Trophoblast cell (in vitro differentiated cells and primary cell): Measurements from ENCODE around the gene KRTAP9-3.

Experiments
- DNase-seq, 2 donors: peaks; one replicate each; pipeline ENCODE4 v3.0.0-alpha.2; 2016
- H2AFZ ChIP-seq: 2 replicates; pipeline ENCODE4 v1.6.1; 2013; ENCODE audit warnings: low read length, moderate library complexity, mild to moderate bottlenecking; ENCODE audit not compliant: insufficient read depth, poor library complexity
- H2AK5ac ChIP-seq: 2 replicates; pipeline ENCODE4 v1.6.1; 2013; ENCODE audit warnings: mild to moderate bottlenecking, low read length
- H2BK120ac ChIP-seq: 2 replicates; pipeline ENCODE4 v1.6.1; 2013; ENCODE audit warnings: low read length, mild to moderate bottlenecking, moderate library complexity; ENCODE audit not compliant: insufficient read depth, poor library complexity
- H2BK12ac ChIP-seq: 2 replicates; pipeline ENCODE4 v1.6.1; 2013; ENCODE audit warnings: mild to moderate bottlenecking, low read length, moderate library complexity
- H2BK5ac ChIP-seq: 2 replicates; pipeline ENCODE4 v1.6.1; 2013; ENCODE audit warnings: low read length, low read depth, moderate library complexity, mild to moderate bottlenecking; ENCODE audit not compliant: poor library complexity
- H3K14ac ChIP-seq: 2 replicates; pipeline ENCODE4 v1.6.1; 2013; ENCODE audit warnings: mild to moderate bottlenecking, low read length
- H3K18ac ChIP-seq: 2 replicates; pipeline ENCODE4 v1.6.1; 2013; ENCODE audit warnings: mild to moderate bottlenecking, low read length
- H3K23ac ChIP-seq: 2 replicates; pipeline ENCODE4 v1.6.1; 2013; ENCODE audit warnings: low read length
- H3K27ac ChIP-seq: 2 replicates; pipeline ENCODE4 v1.5.1; 2013; ENCODE audit warnings: low read depth, mild to moderate bottlenecking, inconsistent platforms, low read length, moderate library complexity
- H3K27me3 ChIP-seq: 2 replicates; pipeline ENCODE4 v1.6.1; 2013; ENCODE audit warnings: inconsistent platforms, mild to moderate bottlenecking, low read length, moderate library complexity; ENCODE audit not compliant: insufficient read depth
- H3K36me3 ChIP-seq, 2 experiments: 1 replicate in 1 of 2; 2 replicates in 1 of 2; pipeline ENCODE4 v1.6.1; 2013; ENCODE audit warnings: low read length in 2 of 2, mild to moderate bottlenecking in 2 of 2, moderate library complexity in 1 of 2; ENCODE audit not compliant: insufficient read depth in 2 of 2, control insufficient read depth in 1 of 2
- H3K4ac ChIP-seq: 2 replicates; pipeline ENCODE4 v1.6.1; 2013; ENCODE audit warnings: low read depth, mild to moderate bottlenecking, low read length, moderate library complexity
- H3K4me1 ChIP-seq, 2 experiments: 1 replicate in 1 of 2; 2 replicates in 1 of 2; pipeline ENCODE4 v1.6.1; 2013; ENCODE audit warnings: low read length in 2 of 2, mild to moderate bottlenecking in 2 of 2, moderate library complexity in 1 of 2; ENCODE audit not compliant: insufficient read depth in 2 of 2, control insufficient read depth in 1 of 2
- H3K4me2 ChIP-seq: 2 replicates; pipeline ENCODE4 v1.6.1; 2013; ENCODE audit warnings: inconsistent platforms, mild to moderate bottlenecking, low read length, moderate library complexity
- H3K4me3 ChIP-seq: 2 replicates; pipeline ENCODE4 v1.5.1; 2013; ENCODE audit warnings: mild to moderate bottlenecking, low read depth, low read length, inconsistent platforms
- H3K79me1 ChIP-seq: one replicate; pipeline ENCODE4 v1.6.1; 2013; ENCODE audit warnings: low read length
- H3K79me2 ChIP-seq: 2 replicates; pipeline ENCODE4 v1.6.1; 2013; ENCODE audit warnings: low read length, mild to moderate bottlenecking; ENCODE audit not compliant: control insufficient read depth, insufficient read depth, poor library complexity
- H3K9ac ChIP-seq: 2 replicates; pipeline ENCODE4 v1.6.1; 2013; ENCODE audit warnings: mild to moderate bottlenecking, low read length
- H3K9me3 ChIP-seq: 2 replicates; pipeline ENCODE4 v1.6.1; 2013; ENCODE audit warnings: low read depth, mild to moderate bottlenecking, control low read depth, inconsistent platforms, low read length; ENCODE audit not compliant: insufficient read depth
- H4K12ac ChIP-seq: 2 replicates; pipeline ENCODE4 v1.6.1; 2013; ENCODE audit warnings: low read depth, mild to moderate bottlenecking, low read length, moderate library complexity
- H4K8ac ChIP-seq: 2 replicates; pipeline ENCODE4 v1.6.1; 2013; ENCODE audit warnings: low read depth, mild to moderate bottlenecking, low read length, moderate library complexity
- H4K91ac ChIP-seq: one replicate; pipeline ENCODE4 v1.6.1; 2013; ENCODE audit warnings: low read depth, mild to moderate bottlenecking, low read length, moderate library complexity
- WGBS: extraction: QIAGEN DNeasy Blood & Tissue Kit; methylation state at CpG from one replicate; pipeline ENCODE4 v1.1.7; 2013; ENCODE audit warnings: missing lambda C conversion rate; ENCODE audit not compliant: insufficient read length, insufficient coverage; ENCODE audit errors: extremely low coverage; 5-methylcytosine and 5-hydroxymethylcytosine counted together

The KRTAP9-3 gene

GRCh38 chr17:41211845-41212466 lies 20.3 kb upstream of the KRTAP9-3 start:
- Histone ChIP-seq H3K18ac (no peak overlapping the region), H3K14ac (no peak overlapping the region), H2AFZ (no peak overlapping the region), H3K23ac (no peak overlapping the region), H3K79me1 (no peaks in the 10 kb centered on the region), H2BK120ac (no peak overlapping the region), H3K9me3 (no peaks in the 10 kb centered on the region), H4K12ac (no peak overlapping the region), H3K79me2 (no peaks in the 10 kb centered on the region), H3K4me2 (no peak overlapping the region), H4K91ac (no peak overlapping the region), H2AK5ac (no peak overlapping the region), H3K27me3 (no peaks in the 10 kb centered on the region), H4K8ac (no peak overlapping the region), H3K27ac (no peak overlapping the region), H3K4me1 (no peaks in the 10 kb centered on the region), H3K4me3 (no peak overlapping the region), H3K4ac (no peak overlapping the region), H2BK12ac (no peak overlapping the region), H3K36me3 (no peaks in the 10 kb centered on the region), H2BK5ac (no peak overlapping the region), H3K9ac (peak overlapping the region; percentile 78)
- no CpG with 5 or more reads among the region's 1 CpG for WGBS
- no peak for DNase-seq

GRCh38 chr17:41212524-41213169 lies 19.6 kb upstream of the KRTAP9-3 start:
- Histone ChIP-seq H3K79me2 (no peaks in the 10 kb centered on the region), H2AK5ac (no peak overlapping the region), H3K79me1 (no peaks in the 10 kb centered on the region), H3K23ac (no peak overlapping the region), H3K9ac (no peak overlapping the region), H3K14ac (no peak overlapping the region), H2BK120ac (no peak overlapping the region), H2BK12ac (no peak overlapping the region), H2BK5ac (no peak overlapping the region), H3K27me3 (no peaks in the 10 kb centered on the region), H3K18ac (no peak overlapping the region), H3K4me1 (no peaks in the 10 kb centered on the region), H3K9me3 (no peaks in the 10 kb centered on the region), H3K36me3 (no peaks in the 10 kb centered on the region), H3K4me3 (peak overlapping the region; percentile 10), H4K91ac (no peak overlapping the region), H4K12ac (no peak overlapping the region), H4K8ac (no peak overlapping the region), H3K4me2 (no peak overlapping the region), H2AFZ (no peak overlapping the region), H3K4ac (no peak overlapping the region), H3K27ac (no peak overlapping the region)
- no peak for DNase-seq
- no CpG with 5 or more reads among the region's 7 CpGs for WGBS

DNA sequence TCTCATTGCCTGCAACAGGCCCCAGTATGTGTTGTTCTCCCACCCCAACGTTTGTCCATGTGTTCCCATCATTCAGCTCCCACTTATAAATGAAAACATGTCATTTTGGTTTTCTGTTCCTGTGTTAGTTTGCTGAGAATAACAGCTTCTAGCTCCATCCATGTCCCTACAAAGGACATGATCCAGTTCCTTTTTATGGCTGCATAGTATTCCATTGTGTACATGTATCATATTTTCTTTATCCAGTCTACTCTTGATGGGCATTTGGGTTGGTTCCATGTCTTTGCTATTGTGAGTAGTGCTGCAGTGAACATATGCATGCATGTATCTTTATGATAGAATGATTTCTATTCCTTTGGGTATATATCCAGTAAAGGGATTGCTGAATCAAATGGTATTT lies 16.6 kb upstream of the KRTAP9-3 start:
- Histone ChIP-seq H3K18ac (no peak overlapping the region), H3K27me3 (no peaks in the 10 kb centered on the region), H3K14ac (no peak overlapping the region), H2AK5ac (no peak overlapping the region), H2AFZ (no peak overlapping the region), H3K79me1 (no peaks in the 10 kb centered on the region), H3K36me3 (no peaks in the 10 kb centered on the region), H3K23ac (no peak overlapping the region), H3K4me1 (no peaks in the 10 kb centered on the region), H2BK12ac (no peak overlapping the region), H3K9ac (no peak overlapping the region), H2BK5ac (no peak overlapping the region), H4K91ac (no peak overlapping the region), H3K79me2 (no peaks in the 10 kb centered on the region), H4K12ac (no peak overlapping the region), H3K27ac (no peak overlapping the region), H3K4me2 (no peak overlapping the region), H2BK120ac (no peak overlapping the region), H3K4me3 (no peak overlapping the region), H3K9me3 (no peaks in the 10 kb centered on the region), H3K4ac (no peak overlapping the region), H4K8ac (no peak overlapping the region)
- WGBS = no CpG with 5 or more reads among the region's 1 CpG
- DNase-seq = no peak

- Histone ChIP-seq H4K8ac (no peak overlapping the region), H2AK5ac (no peak overlapping the region), H3K79me1 (no peaks in the 10 kb centered on the region), H2BK120ac (no peak overlapping the region), H3K9ac (no peak overlapping the region), H3K23ac (no peak overlapping the region), H3K14ac (no peak overlapping the region), H4K12ac (no peak overlapping the region), H3K4me2 (no peak overlapping the region), H3K79me2 (no peaks in the 10 kb centered on the region), H3K27me3 (no peaks in the 10 kb centered on the region), H3K4ac (no peak overlapping the region), H3K27ac (no peak overlapping the region), H3K4me3 (no peak overlapping the region), H3K9me3 (no peaks in the 10 kb centered on the region), H3K36me3 (no peaks in the 10 kb centered on the region), H3K18ac (no peak overlapping the region), H2AFZ (no peak overlapping the region), H4K91ac (no peak overlapping the region), H3K4me1 (no peaks in the 10 kb centered on the region), H2BK12ac (no peak overlapping the region), H2BK5ac (no peak overlapping the region)
- DNase-seq = no peak
- whole genome bisulfite sequencing = no CpG with 5 or more reads among the region's 2 CpGs
Observed at GRCh38 chr17:41223821-41224220, 8.4 kb upstream of the KRTAP9-3 start.
